HepG2 (cell line): ENCODE data around the gene RPS19BP1. TPM values are rescaled to one million over a fixed set of nuclear protein-coding genes. Genes with fewer than 3 reads are reported as not detected.

Experiments
- ATAC-seq: fragments of 200-7000 bp; cut with Tn5 transposase; 3 replicates; pipeline ENCODE4 v1.9.1; 2020; ENCODE audit warnings: mild to moderate bottlenecking, moderate library complexity
- BruUV-seq: library from RNA; stranded (reverse); fragments of 400-500 nt; replicated peaks from 2 replicates; lab custom pipeline; 2021; lab: Mats Ljungman, UMichigan
- CTCF ChIA-PET: fragments of 300-600 bp; formaldehyde crosslinking; extraction: SDS; loops from one replicate; lab custom pipeline; 2021; ENCODE audit warnings: low total read pairs, inconsistent platforms, low intra/inter-chr PET ratio; lab: Yijun Ruan, JAX
- POLR2A ChIA-PET: fragments of 350-600 bp; sonication (Branson Sonifier 250); formaldehyde crosslinking; loops from one replicate; lab custom pipeline; 2020; ENCODE audit warnings: antibody characterized with exemption, inconsistent platforms; lab: Yijun Ruan, JAX
- DNase-seq: peaks from one replicate; pipeline ENCODE4 v3.0.0-alpha.2; 2015; ENCODE audit warnings: low spot score
- FAIRE-seq: peaks from 3 replicates; lab custom pipeline; 2011; peaks lifted over from hg19 to GRCh38; lab: Jason Lieb, UNC
- H2AFZ ChIP-seq: one replicate; pipeline ENCODE4 v1.6.1; 2011; ENCODE audit warnings: low read length, inconsistent platforms
- H3K27ac ChIP-seq: fragments of 300-600 bp; 3 replicates; pipeline ENCODE4 v1.8.0; 2011; ENCODE audit warnings: mixed run types, mild to moderate bottlenecking, mixed read lengths, low read length, inconsistent platforms; ENCODE audit not compliant: insufficient read depth; ENCODE audit errors: extremely low read length
- H3K27me3 ChIP-seq, 2 experiments: fragments of 200-600 bp in 1 of 2; 2 replicates in 1 of 2; 3 replicates in 1 of 2; pipeline versions ENCODE4 v1.6.0 to v1.8.0; 2011; ENCODE audit warnings: low read length in 2 of 2, mild to moderate bottlenecking in 2 of 2, moderate library complexity in 2 of 2, inconsistent platforms in 1 of 2; ENCODE audit not compliant: insufficient read depth in 2 of 2, control insufficient read depth in 1 of 2
- H3K36me3 ChIP-seq, 2 experiments: fragments of 200-600 bp in 1 of 2; replicated peaks in 1 of 2; 2 replicates in 1 of 2; 3 replicates in 1 of 2; pipeline versions ENCODE4 v1.5.1 to v1.8.0; 2011; ENCODE audit warnings: low read length in 2 of 2, inconsistent platforms in 1 of 2; ENCODE audit not compliant: insufficient read depth in 2 of 2, control insufficient read depth in 1 of 2
- H3K4me1 ChIP-seq: 2 replicates; pipeline ENCODE4 v1.5.1; 2012; ENCODE audit warnings: low read length, inconsistent platforms; ENCODE audit not compliant: insufficient read depth
- H3K4me2 ChIP-seq: 2 replicates; pipeline ENCODE4 v1.6.0; 2011; ENCODE audit warnings: low read depth, low read length, inconsistent platforms
- H3K4me3 ChIP-seq, 3 experiments: fragments of 200-600 bp in 1 of 3; sonication (generic), shearing (Covaris generic) in 1 of 3; replicated peaks in 1 of 3; 2 replicates each; pipeline ENCODE4 v1.5.1; 2011 to 2016; ENCODE audit warnings: low read length in 3 of 3, inconsistent platforms in 2 of 3, low read depth in 2 of 3, mild to moderate bottlenecking in 2 of 3, control low read depth in 1 of 3, mixed read lengths in 1 of 3; ENCODE audit not compliant: insufficient read depth in 1 of 3
- H3K79me2 ChIP-seq: one replicate; pipeline ENCODE4 v1.6.1; 2011; ENCODE audit warnings: low read length, inconsistent platforms; ENCODE audit not compliant: insufficient read depth
- H3K9ac ChIP-seq: 2 replicates; pipeline ENCODE4 v1.6.0; 2011; ENCODE audit warnings: mild to moderate bottlenecking, low read depth, low read length, inconsistent platforms; ENCODE audit not compliant: insufficient read depth
- H3K9me3 ChIP-seq: 2 replicates; pipeline ENCODE4 v1.5.1; 2012; ENCODE audit warnings: mild to moderate bottlenecking, low read length
- H4K20me1 ChIP-seq: 2 replicates; pipeline ENCODE4 v1.6.0; 2011; ENCODE audit warnings: inconsistent platforms, mild to moderate bottlenecking, low read length, moderate library complexity; ENCODE audit not compliant: insufficient read depth
- BRCA1 ChIP-seq: sonication (generic); formaldehyde crosslinking; IDR thresholded peaks from 2 replicates; pipeline ENCODE4 v1.4.0; 2020; ENCODE audit warnings: missing genetic modification reagents
- JDP2 ChIP-seq: sonication (generic); formaldehyde crosslinking; IDR thresholded peaks from 2 replicates; pipeline ENCODE4 v1.8.1; 2022; ENCODE audit warnings: missing genetic modification reagents, borderline replicate concordance
- KLF15 ChIP-seq: sonication (generic); formaldehyde crosslinking; IDR thresholded peaks from 2 replicates; pipeline ENCODE4 v1.8.1; 2023; ENCODE audit warnings: borderline replicate concordance, mild to moderate bottlenecking, inconsistent platforms, missing genetic modification reagents, mixed read lengths
- MEIS2 ChIP-seq: sonication (generic); formaldehyde crosslinking; IDR thresholded peaks from 2 replicates; pipeline ENCODE4 v1.9.0; 2021; ENCODE audit warnings: mild to moderate bottlenecking, missing genetic modification reagents
- SALL1 ChIP-seq: sonication (generic); formaldehyde crosslinking; IDR thresholded peaks from 2 replicates; pipeline ENCODE4 v1.8.0; 2022; ENCODE audit warnings: mild to moderate bottlenecking, missing genetic modification reagents
- YY1 ChIP-seq: IDR thresholded peaks from 2 replicates; pipeline ENCODE4 v1.6.1; 2011; ENCODE audit warnings: low read length, low read depth, moderate library complexity, mild to moderate bottlenecking; ENCODE audit not compliant: insufficient read depth, insufficient replicate concordance
- ZNF143 ChIP-seq: sonication (generic); formaldehyde crosslinking; IDR thresholded peaks from 2 replicates; pipeline ENCODE4 v1.4.0; 2020; ENCODE audit warnings: missing genetic modification reagents
- WGBS: methylation state at CpG from one replicate; pipeline ENCODE4 v1.1.6; 2017; ENCODE audit warnings: low lambda C conversion rate; 5-methylcytosine and 5-hydroxymethylcytosine counted together
- in situ Hi-C: cut with HindIII; loops from 2 replicates; pipeline ENCODE4 v1.10.0; 2017; ENCODE audit warnings: low pct_unique_long_range_greater_than_20kb; ENCODE audit not compliant: extremely low pct_ligation_motif_present
- intact Hi-C: fragments of 100-400 bp; cut with micrococcal nuclease; formaldehyde crosslinking; loops from one replicate; pipeline ENCODE4 v1.10.0; 2022; ENCODE audit not compliant: unreplicated experiment
- polyA plus RNA-seq, 8 experiments: library from polyadenylated mRNA; depleted of rRNA in 3 of 8; stranded (reverse) in 7 of 8; unstranded in 1 of 8; fragments of >200 nt; fragmentation: Illumina TruSeq in 4 of 8; extraction: Trizol in 4 of 8; gene quantifications; 2 replicates each; pipeline versions ENCODE4 v1.2.1 to v1.2.3, GENCODE V29; 2011 to 2016; ENCODE audit warnings: low read depth in 4 of 8, missing spikeins in 1 of 8, mixed read lengths in 1 of 8; ENCODE audit not compliant: insufficient read depth in 1 of 8
- total RNA-seq, 5 experiments: library from RNA; depleted of rRNA; stranded (reverse); fragments of >200 nt; fragmentation: Illumina TruSeq; extraction: Trizol; gene quantifications; 2 replicates each; pipeline ENCODE4 v1.2.3, GENCODE V29; 2016; ENCODE audit warnings: low read depth in 1 of 5
- TF ChIP-seq, protein P1 (sequence below): sonication (generic); formaldehyde crosslinking; IDR thresholded peaks from 2 replicates; pipeline ENCODE4 v1.5.0; 2020; ENCODE audit warnings: missing genetic modification reagents, mild to moderate bottlenecking, borderline replicate concordance
- TF ChIP-seq, protein P2 (sequence below): sonication (generic); formaldehyde crosslinking; IDR thresholded peaks from 2 replicates; pipeline ENCODE4 v1.8.1; 2022; ENCODE audit warnings: mild to moderate bottlenecking, missing genetic modification reagents

RPS19BP1 gene
- total and polyA plus RNA-seq, 2 of the 13 experiments (the other 11 are each of a cell fraction or from before 2014, with no cell fraction given): 44.3 to 81.3 TPM

DNA sequence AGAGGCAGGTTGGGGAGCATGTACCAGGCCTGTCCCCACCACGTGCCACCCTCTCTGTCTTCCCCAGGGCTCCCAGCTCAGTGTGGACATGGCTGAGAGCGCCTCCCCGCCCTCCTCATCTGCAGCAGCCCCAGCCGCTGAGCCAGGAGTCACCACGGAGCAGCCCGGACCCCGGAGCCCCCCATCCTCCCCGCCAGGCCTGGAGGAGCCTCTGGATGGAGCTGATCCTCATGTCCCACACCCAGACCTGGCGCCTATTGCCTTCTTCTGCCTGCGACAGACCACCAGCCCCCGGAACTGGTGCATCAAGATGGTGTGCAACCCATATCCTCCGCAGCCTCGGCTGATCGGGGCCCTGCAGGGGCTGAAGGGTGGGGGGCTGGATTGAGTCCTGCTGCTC is 38.1 kb upstream of the RPS19BP1 start, which contains the start of gene CACNA1I:
CACNA1I (plus strand) TSS at position 89 of the 400 bp plus-strand sequence; CDS start at position 89, 0 bp downstream.
- DNase-seq (no peak), FAIRE-seq (no peak), ATAC-seq (no peak)
- peaks cover 4 to 24% of the 10 kb centered on the region in 2 experiments; a peak in 4 of 5 replicates for H3K27me3 ChIP-seq
- CTCF ChIA-PET: no interaction called here
- no peak within 1 kb of the TSS for H3K9ac ChIP-seq
- no peaks in the 10 kb centered on the region for H3K36me3 ChIP-seq
- H3K79me2 ChIP-seq: no peaks in the 10 kb centered on the region
- BruUV-seq: no TSS peak
- no peak within 1 kb of the TSS for H3K4me2 ChIP-seq
- no peaks in the 10 kb centered on the region for H3K4me1 ChIP-seq
- H3K4me3 ChIP-seq: no peak within 1 kb of the TSS
- no peaks in the 10 kb centered on the region for H3K9me3 ChIP-seq
- no peak within 1 kb of the TSS for H3K27ac ChIP-seq
- H2AFZ ChIP-seq: no peak within 1 kb of the TSS
- no peaks in the 10 kb centered on the region for H4K20me1 ChIP-seq
- 19% methylated on average over 11 of the region's 14 CpGs for WGBS
- TF ChIP-seq MEIS2 (CRISPR knock-in tag) (no peak), ZNF143 (CRISPR knock-in tag) (no peak), JDP2 (CRISPR knock-in tag) (no peak), SALL1 (CRISPR knock-in tag) (no peak), KLF15 (CRISPR knock-in tag) (no peak)
- TF ChIP-seq, protein P1, sequence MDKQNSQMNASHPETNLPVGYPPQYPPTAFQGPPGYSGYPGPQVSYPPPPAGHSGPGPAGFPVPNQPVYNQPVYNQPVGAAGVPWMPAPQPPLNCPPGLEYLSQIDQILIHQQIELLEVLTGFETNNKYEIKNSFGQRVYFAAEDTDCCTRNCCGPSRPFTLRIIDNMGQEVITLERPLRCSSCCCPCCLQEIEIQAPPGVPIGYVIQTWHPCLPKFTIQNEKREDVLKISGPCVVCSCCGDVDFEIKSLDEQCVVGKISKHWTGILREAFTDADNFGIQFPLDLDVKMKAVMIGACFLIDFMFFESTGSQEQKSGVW (CRISPR knock-in tag): no peak
- POLR2A ChIA-PET: no interaction called here
- in situ Hi-C loops (no loop called here), intact Hi-C loops (no loop called here)

DNA sequence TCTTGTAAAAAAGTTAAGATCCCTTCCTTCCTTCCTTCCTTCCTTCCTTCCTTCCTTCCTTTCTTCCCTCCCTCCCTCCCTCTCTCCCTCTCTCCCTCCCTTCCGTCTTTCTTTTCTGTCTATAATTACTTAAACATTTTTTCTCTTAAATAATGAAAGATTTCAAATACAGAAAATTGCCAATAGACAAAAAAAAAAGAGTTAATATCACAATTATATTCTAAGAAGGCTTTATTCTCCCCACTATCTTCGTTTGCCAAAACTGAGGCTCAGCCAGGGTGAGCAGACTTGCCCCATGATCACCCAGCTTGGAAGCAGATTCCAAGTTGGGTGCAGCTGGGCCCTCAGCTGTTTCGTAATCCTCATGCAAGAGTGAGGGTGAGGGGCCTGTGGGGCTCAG is 37.7 kb upstream of the RPS19BP1 start:
- CTCF ChIA-PET: no interaction called here
- TF ChIP-seq YY1 (no peak), BRCA1 (no peak)
- TF ChIP-seq, protein P2, sequence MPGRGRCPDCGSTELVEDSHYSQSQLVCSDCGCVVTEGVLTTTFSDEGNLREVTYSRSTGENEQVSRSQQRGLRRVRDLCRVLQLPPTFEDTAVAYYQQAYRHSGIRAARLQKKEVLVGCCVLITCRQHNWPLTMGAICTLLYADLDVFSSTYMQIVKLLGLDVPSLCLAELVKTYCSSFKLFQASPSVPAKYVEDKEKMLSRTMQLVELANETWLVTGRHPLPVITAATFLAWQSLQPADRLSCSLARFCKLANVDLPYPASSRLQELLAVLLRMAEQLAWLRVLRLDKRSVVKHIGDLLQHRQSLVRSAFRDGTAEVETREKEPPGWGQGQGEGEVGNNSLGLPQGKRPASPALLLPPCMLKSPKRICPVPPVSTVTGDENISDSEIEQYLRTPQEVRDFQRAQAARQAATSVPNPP (CRISPR knock-in tag): no peak
- in situ Hi-C loops (no loop called here), intact Hi-C loops (no loop called here)
- POLR2A ChIA-PET: no interaction called here
- Histone ChIP-seq H3K79me2 (no peaks in the 10 kb centered on the region), H3K27me3 (peaks cover 3 to 21% of the 10 kb centered on the region in 2 experiments; a peak in 4 of 5 replicates), H3K27ac (no peak overlapping the region), H2AFZ (no peak overlapping the region), H3K9me3 (no peaks in the 10 kb centered on the region), H3K4me2 (no peak overlapping the region), H3K9ac (no peak overlapping the region), H3K36me3 (no peaks in the 10 kb centered on the region), H3K4me3 (no peak overlapping the region), H3K4me1 (no peaks in the 10 kb centered on the region), H4K20me1 (no peaks in the 10 kb centered on the region)
- no TSS peak for BruUV-seq
- no peak for DNase-seq
- ATAC-seq: no peak
- FAIRE-seq: no peak
- WGBS: 1% methylated on average over 3 of the region's 3 CpGs
